K562 (cell line): Measurements from ENCODE around the gene IL23A. TPM values are rescaled to one million over a fixed set of nuclear protein-coding genes. Genes with fewer than 3 reads are reported as not detected.

Experiments used
- AFF1 ChIP-seq, 2 experiments: fragments of 450-650 bp; IDR thresholded peaks; 2 replicates each; pipeline ENCODE4 v1.6.1; 2018; ENCODE audit warnings: mild to moderate bottlenecking in 2 of 2, low read depth in 1 of 2; ENCODE audit not compliant: partially characterized antibody in 2 of 2
- C11orf30 ChIP-seq: fragments of 450-650 bp; IDR thresholded peaks from 2 replicates; pipeline ENCODE4 v1.6.1; 2016; ENCODE audit warnings: low read depth, mild to moderate bottlenecking
- KAT7 ChIP-seq: sonication (generic); formaldehyde crosslinking; IDR thresholded peaks from 2 replicates; pipeline ENCODE4 v1.8.0; 2022; ENCODE audit warnings: missing genetic modification reagents, mild to moderate bottlenecking, borderline replicate concordance
- MTA1 ChIP-seq: fragments of 450-650 bp; IDR thresholded peaks from 2 replicates; pipeline ENCODE4 v1.6.1; 2017; ENCODE audit warnings: borderline replicate concordance
- ZNF586 ChIP-seq: fragments of 450-650 bp; formaldehyde crosslinking; conservative IDR thresholded peaks from 2 replicates; pipeline ENCODE4 v1.4.0; 2020; ENCODE audit warnings: mild to moderate bottlenecking, moderate library complexity
- polyA plus RNA-seq, 8 experiments: library from polyadenylated mRNA; depleted of rRNA in 4 of 8; stranded (reverse) in 5 of 8; unstranded in 3 of 8; fragments of >200 nt; fragmentation: Nextera tagmentation in 2 of 8; fragmentation: Illumina TruSeq in 1 of 8; extraction: Ambion mirVana in 2 of 8; extraction: Trizol in 1 of 8; gene quantifications; 2 replicates each; pipeline versions ENCODE4 v1.2.1 to v1.2.3, GENCODE V29; 2011 to 2014; ENCODE audit warnings: inconsistent platforms in 1 of 8, missing spikeins in 1 of 8
- total RNA-seq, 7 experiments: library from RNA; depleted of rRNA in 6 of 7; stranded (reverse); fragments of >200 nt in 6 of 7; fragmentation: Illumina TruSeq in 2 of 7; extraction: Trizol in 2 of 7; gene quantifications; 2 replicates each; pipeline versions ENCODE4 v1.2.1 to v1.2.3, GENCODE V29; 2011 to 2021; ENCODE audit warnings: low replicate concordance in 1 of 7

The IL23A gene
- total and polyA plus RNA-seq, 9 of the 15 experiments (the other 6 are each of a cell fraction or from before 2014, with no cell fraction given) = 4.4 to 37.2 (median 9.6) TPM

GRCh38 chr12:56374726-56375597 is 36.3 kb downstream of the IL23A start (continued):
- no peak for TF ChIP-seq ZNF586 (CRISPR knock-in tag)
- TF ChIP-seq KAT7 = no peak
- TF ChIP-seq C11orf30 = no peak
- no peak for TF ChIP-seq MTA1
- no peak for TF ChIP-seq AFF1 (IDR thresholded peaks at IDR 0.05; ENCODE audit: low read depth in 1 of 2, partially characterized antibody in 2 of 2)
